Measurements from ENCODE around the gene AVPI1. TPM values are rescaled to one million over a fixed set of nuclear protein-coding genes. Genes with fewer than 3 reads are reported as not detected.

The AVPI1 gene
- total and polyA plus RNA-seq, 2 of the 13 experiments (the other 11 are each of a cell fraction or from before 2014, with no cell fraction given) = 39.8 to 61.2 TPM

GRCh38 chr10:97704341-97704740 lies 17.3 kb upstream of the AVPI1 start:
- ChIA-PET POLR2A (interaction anchor here (1.3 to 3.3 kb wide), 2 partner anchors 17 to 33 kb away, joined by 4 to 14 read pairs; partner anchors contain the start of genes AVPI1 and ZFYVE27), CTCF (ENCODE audit: low intra/inter-chr PET ratio, low total read pairs) (no interaction called here)
- Histone ChIP-seq H3K9ac (ENCODE audit: insufficient read depth, low read depth, low read length) (no peak overlapping the region), H3K27ac (ENCODE audit: extremely low read length, insufficient read depth, low read length) (no peak overlapping the region), H3K4me1 (ENCODE audit: insufficient read depth, low read length) (peaks cover 59% of the 10 kb centered on the region), H3K79me2 (ENCODE audit: insufficient read depth, low read length) (no peaks in the 10 kb centered on the region), H3K27me3 (ENCODE audit: control insufficient read depth in 1 of 2, insufficient read depth in 2 of 2, low read length in 2 of 2) (no peaks in the 10 kb centered on the region), H2AFZ (ENCODE audit: low read length) (no peak overlapping the region), H3K36me3 (replicated peaks in 1 of 2; ENCODE audit: control insufficient read depth in 1 of 2, insufficient read depth in 2 of 2, low read length in 2 of 2) (no peaks in the 10 kb centered on the region), H4K20me1 (ENCODE audit: insufficient read depth, low read length) (no peaks in the 10 kb centered on the region), H3K4me3 (replicated peaks in 1 of 3; ENCODE audit: insufficient read depth in 1 of 3, low read depth in 2 of 3, low read length in 3 of 3) (no peak overlapping the region), H3K4me2 (ENCODE audit: low read depth, low read length) (no peak overlapping the region), H3K9me3 (ENCODE audit: low read length) (no peaks in the 10 kb centered on the region)
- intact Hi-C loops (cut with micrococcal nuclease; ENCODE audit: unreplicated experiment) = no loop called here
- no peak for ATAC-seq
- DNase-seq (ENCODE audit: low spot score) = no peak
- TF ChIP-seq DR1 (CRISPR knock-in tag; IDR thresholded peaks at IDR 0.05) (no peak), ZSCAN31 (CRISPR knock-in tag; IDR thresholded peaks at IDR 0.05; ENCODE audit: low read depth) (no peak), REPIN1 (CRISPR knock-in tag; IDR thresholded peaks at IDR 0.05; ENCODE audit: borderline replicate concordance, low read depth) (no peak), SAFB2 (CRISPR knock-in tag; IDR thresholded peaks at IDR 0.05; ENCODE audit: borderline replicate concordance, low read depth) (no peak)
- WGBS (ENCODE audit: low lambda C conversion rate) = 33% methylated on average over 1 of the region's 1 CpG
- no peak for FAIRE-seq
- in situ Hi-C loops (cut with HindIII; ENCODE audit: extremely low pct_ligation_motif_present, low pct_unique_long_range_greater_than_20kb) = loop anchor here (5.0 kb wide), 1 partner anchor 33 kb away; the partner anchor contains the start of gene ZFYVE27
- BruUV-seq (replicated peaks) = no TSS peak

DNA sequence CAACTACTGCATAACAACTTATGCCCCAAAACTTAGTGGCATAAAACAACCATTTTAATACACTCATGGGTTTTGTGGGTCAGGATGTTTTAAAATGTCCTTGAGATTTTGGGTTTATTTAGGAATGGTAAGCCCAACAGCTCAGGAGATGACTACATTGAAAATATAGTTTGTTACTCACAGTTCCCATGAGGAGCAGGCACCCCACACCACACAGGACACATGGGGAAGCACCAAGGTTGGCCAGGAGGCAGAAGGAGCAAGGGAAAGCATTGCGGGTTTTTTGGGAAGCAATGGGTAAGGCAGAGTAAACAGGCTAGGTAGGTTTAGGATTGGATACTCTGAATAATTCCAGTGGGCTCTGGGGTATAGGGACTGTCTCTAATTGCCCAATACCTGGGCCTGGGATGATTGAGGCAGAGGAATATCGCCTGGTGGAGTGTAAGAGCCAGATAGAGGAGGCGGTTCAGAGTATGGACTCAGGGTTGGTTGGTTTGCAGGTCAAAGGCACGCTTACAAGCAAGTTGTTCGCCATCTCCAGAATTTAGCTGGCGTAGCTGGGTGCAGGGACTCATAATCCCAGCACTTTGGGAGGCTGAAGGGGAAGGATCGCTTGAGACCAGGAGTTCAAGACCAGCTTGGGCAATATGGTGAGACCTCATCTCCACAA lies 16.5 kb upstream of the AVPI1 start:
- FAIRE-seq (no peak), DNase-seq (ENCODE audit: low spot score) (no peak), ATAC-seq (no peak)
- H3K4me2 ChIP-seq (ENCODE audit: low read depth, low read length) = no peak overlapping the region
- TF ChIP-seq SP4 (CRISPR knock-in tag; IDR thresholded peaks at IDR 0.05) (no peak), ZNF503 (CRISPR knock-in tag; IDR thresholded peaks at IDR 0.05) (no peak), RARA (CRISPR knock-in tag; IDR thresholded peaks at IDR 0.05) (no peak), ZNF441 (CRISPR knock-in tag; IDR thresholded peaks at IDR 0.05; ENCODE audit: borderline replicate concordance) (peak; percentile 94), ZBTB46 (CRISPR knock-in tag; IDR thresholded peaks at IDR 0.05; ENCODE audit: borderline replicate concordance) (no peak)
- H2AFZ ChIP-seq (ENCODE audit: low read length) = no peak overlapping the region
- in situ Hi-C loops (cut with HindIII; ENCODE audit: extremely low pct_ligation_motif_present, low pct_unique_long_range_greater_than_20kb) = loop anchor here (5.0 kb wide), 1 partner anchor 34 kb away; the partner anchor contains the start of gene ZFYVE27
- no peaks in the 10 kb centered on the region for H3K9me3 ChIP-seq (ENCODE audit: low read length)
- ChIA-PET CTCF (ENCODE audit: low intra/inter-chr PET ratio, low total read pairs) (no interaction called here), POLR2A (interaction anchor here (1.3 to 3.3 kb wide), 2 partner anchors 16 to 33 kb away, joined by 4 to 14 read pairs; partner anchors contain the start of genes AVPI1 and ZFYVE27)
- H3K27ac ChIP-seq (ENCODE audit: extremely low read length, insufficient read depth, low read length) = no peak overlapping the region
- no peaks in the 10 kb centered on the region for H3K36me3 ChIP-seq (replicated peaks in 1 of 2; ENCODE audit: control insufficient read depth in 1 of 2, insufficient read depth in 2 of 2, low read length in 2 of 2)
- intact Hi-C loops (cut with micrococcal nuclease; ENCODE audit: unreplicated experiment) = no loop called here
- no peak overlapping the region for H3K9ac ChIP-seq (ENCODE audit: insufficient read depth, low read depth, low read length)
- no TSS peak for BruUV-seq (replicated peaks)
- WGBS (ENCODE audit: low lambda C conversion rate) = 52% methylated on average over 7 of the region's 7 CpGs
- no peaks in the 10 kb centered on the region for H4K20me1 ChIP-seq (ENCODE audit: insufficient read depth, low read length)
- peaks cover 51% of the 10 kb centered on the region for H3K4me1 ChIP-seq (ENCODE audit: insufficient read depth, low read length)
- H3K79me2 ChIP-seq (ENCODE audit: insufficient read depth, low read length) = no peaks in the 10 kb centered on the region
- H3K4me3 ChIP-seq (replicated peaks in 1 of 3; ENCODE audit: insufficient read depth in 1 of 3, low read depth in 2 of 3, low read length in 3 of 3) = no peak overlapping the region
- H3K27me3 ChIP-seq (ENCODE audit: control insufficient read depth in 1 of 2, insufficient read depth in 2 of 2, low read length in 2 of 2) = no peaks in the 10 kb centered on the region

Measured in HepG2 (cell line).